ENCODE data around the gene CEP83.
"Not testable (repeated sequence)": the region's sequence is repeated elsewhere in the genome, so short reads cannot be mapped to it uniquely, and the experiment has no call there.

Gene CEP83

DNA sequence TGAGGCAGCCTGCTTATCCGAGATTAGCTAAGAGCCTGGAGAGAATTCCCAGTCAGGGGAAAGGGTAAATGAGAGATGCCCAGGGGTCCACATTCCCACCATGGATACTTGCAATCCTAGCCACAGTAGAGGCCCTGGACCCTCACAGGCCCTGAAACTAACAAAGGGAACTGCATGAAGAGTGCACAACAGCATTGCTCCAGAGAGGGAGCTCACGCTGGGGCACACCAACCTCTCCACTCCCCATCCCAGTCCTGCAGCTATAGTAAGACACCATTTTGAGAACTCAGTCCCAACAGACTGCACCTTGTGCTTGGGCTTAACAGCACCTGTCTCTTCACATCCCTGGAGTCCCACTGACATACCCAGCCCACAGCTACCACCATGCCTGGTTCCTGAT lies 30.5 kb downstream of the CEP83 start:
- Histone ChIP-seq H2AFZ (ENCODE audit: low read depth, low read length) (no peak overlapping the region), H3K9me3 (ENCODE audit: insufficient read depth, low read length, severe bottlenecking) (peaks cover 19% of the 10 kb centered on the region), H3K27ac (ENCODE audit: low read length) (no peak overlapping the region), H3K4me3 (ENCODE audit: low read depth in 1 of 2, low read length in 2 of 2) (no peak overlapping the region), H3K79me2 (ENCODE audit: insufficient read depth, low read length) (peaks cover 41% of the 10 kb centered on the region), H3K4me2 (ENCODE audit: insufficient read depth, low read length) (no peak overlapping the region), H3K4me1 (ENCODE audit: insufficient read depth, low read length) (peaks cover 28% of the 10 kb centered on the region), H3K27me3 (ENCODE audit: insufficient read depth, low read length, poor library complexity) (no peaks in the 10 kb centered on the region), H3K9ac (ENCODE audit: low read depth, low read length) (no peak overlapping the region), H4K20me1 (ENCODE audit: insufficient read depth, low read length) (0 out of 2 replicates have a peak, but pooled peaks cover 5% of the 10 kb centered on the region), H3K36me3 (ENCODE audit: insufficient read depth, low read length) (peaks cover 16% of the 10 kb centered on the region)
- ATAC-seq (ENCODE audit: insufficient read depth, low read depth) (no peak), DNase-seq (no peak)
- TF ChIP-seq EZH2 (IDR thresholded peaks at IDR 0.05; ENCODE audit: borderline replicate concordance, low read depth, low read length, severe bottlenecking): no peak
- TF ChIP-seq, protein P1, sequence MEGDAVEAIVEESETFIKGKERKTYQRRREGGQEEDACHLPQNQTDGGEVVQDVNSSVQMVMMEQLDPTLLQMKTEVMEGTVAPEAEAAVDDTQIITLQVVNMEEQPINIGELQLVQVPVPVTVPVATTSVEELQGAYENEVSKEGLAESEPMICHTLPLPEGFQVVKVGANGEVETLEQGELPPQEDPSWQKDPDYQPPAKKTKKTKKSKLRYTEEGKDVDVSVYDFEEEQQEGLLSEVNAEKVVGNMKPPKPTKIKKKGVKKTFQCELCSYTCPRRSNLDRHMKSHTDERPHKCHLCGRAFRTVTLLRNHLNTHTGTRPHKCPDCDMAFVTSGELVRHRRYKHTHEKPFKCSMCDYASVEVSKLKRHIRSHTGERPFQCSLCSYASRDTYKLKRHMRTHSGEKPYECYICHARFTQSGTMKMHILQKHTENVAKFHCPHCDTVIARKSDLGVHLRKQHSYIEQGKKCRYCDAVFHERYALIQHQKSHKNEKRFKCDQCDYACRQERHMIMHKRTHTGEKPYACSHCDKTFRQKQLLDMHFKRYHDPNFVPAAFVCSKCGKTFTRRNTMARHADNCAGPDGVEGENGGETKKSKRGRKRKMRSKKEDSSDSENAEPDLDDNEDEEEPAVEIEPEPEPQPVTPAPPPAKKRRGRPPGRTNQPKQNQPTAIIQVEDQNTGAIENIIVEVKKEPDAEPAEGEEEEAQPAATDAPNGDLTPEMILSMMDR (IDR thresholded peaks at IDR 0.05; ENCODE audit: borderline replicate concordance, extremely low read depth, low read length, poor library complexity, severe bottlenecking): no peak

GRCh38 chr12:94427501-94428381 lies 31.9 kb downstream of the CEP83 start:
- H3K27ac ChIP-seq (ENCODE audit: low read length): peak overlapping the region; percentile 59
- H3K4me2 ChIP-seq (ENCODE audit: insufficient read depth, low read length): peak overlapping the region; percentile 22; the same call in 1 of the 2 replicates
- H3K9me3 ChIP-seq (ENCODE audit: insufficient read depth, low read length, severe bottlenecking): peaks cover 28% of the 10 kb centered on the region
- no peak overlapping the region for H3K9ac ChIP-seq (ENCODE audit: low read depth, low read length)
- H3K4me1 ChIP-seq (ENCODE audit: insufficient read depth, low read length): peaks cover 28% of the 10 kb centered on the region
- H3K79me2 ChIP-seq (ENCODE audit: insufficient read depth, low read length): peaks cover 38% of the 10 kb centered on the region
- no peaks in the 10 kb centered on the region for H3K27me3 ChIP-seq (ENCODE audit: insufficient read depth, low read length, poor library complexity)
- peaks cover 24% of the 10 kb centered on the region for H3K36me3 ChIP-seq (ENCODE audit: insufficient read depth, low read length)
- no peak overlapping the region for H2AFZ ChIP-seq (ENCODE audit: low read depth, low read length)
- TF ChIP-seq EZH2 (IDR thresholded peaks at IDR 0.05; ENCODE audit: borderline replicate concordance, low read depth, low read length, severe bottlenecking): no peak
- TF ChIP-seq, protein P1 (IDR thresholded peaks at IDR 0.05; ENCODE audit: borderline replicate concordance, extremely low read depth, low read length, poor library complexity, severe bottlenecking): no peak
- DNase-seq (peak; percentile 66), ATAC-seq (ENCODE audit: insufficient read depth, low read depth) (peak; percentile 86)
- no peak overlapping the region for H3K4me3 ChIP-seq (ENCODE audit: low read depth in 1 of 2, low read length in 2 of 2)
- H4K20me1 ChIP-seq (ENCODE audit: insufficient read depth, low read length): 0 out of 2 replicates have a peak, but pooled peaks cover 5% of the 10 kb centered on the region

- Histone ChIP-seq H4K20me1 (ENCODE audit: insufficient read depth, low read length) (0 out of 2 replicates have a peak, but pooled peaks cover 5% of the 10 kb centered on the region), H3K9ac (ENCODE audit: low read depth, low read length) (no peak overlapping the region), H3K27ac (ENCODE audit: low read length) (no peak overlapping the region), H3K4me3 (ENCODE audit: low read depth in 1 of 2, low read length in 2 of 2) (no peak overlapping the region), H3K27me3 (ENCODE audit: insufficient read depth, low read length, poor library complexity) (no peaks in the 10 kb centered on the region), H3K4me2 (ENCODE audit: insufficient read depth, low read length) (no peak overlapping the region), H3K79me2 (ENCODE audit: insufficient read depth, low read length) (peaks cover 31% of the 10 kb centered on the region), H3K9me3 (ENCODE audit: insufficient read depth, low read length, severe bottlenecking) (peaks cover 39% of the 10 kb centered on the region), H3K36me3 (ENCODE audit: insufficient read depth, low read length) (peaks cover 23% of the 10 kb centered on the region), H3K4me1 (ENCODE audit: insufficient read depth, low read length) (peaks cover 28% of the 10 kb centered on the region), H2AFZ (ENCODE audit: low read depth, low read length) (no peak overlapping the region)
- no peak for ATAC-seq (ENCODE audit: insufficient read depth, low read depth)
- no peak for TF ChIP-seq EZH2 (IDR thresholded peaks at IDR 0.05; ENCODE audit: borderline replicate concordance, low read depth, low read length, severe bottlenecking)
- TF ChIP-seq, protein P1 (IDR thresholded peaks at IDR 0.05; ENCODE audit: borderline replicate concordance, extremely low read depth, low read length, poor library complexity, severe bottlenecking): no peak
- no peak for DNase-seq
Observed at GRCh38 chr12:94426049-94426448, 33.6 kb downstream of the CEP83 start.

DNA sequence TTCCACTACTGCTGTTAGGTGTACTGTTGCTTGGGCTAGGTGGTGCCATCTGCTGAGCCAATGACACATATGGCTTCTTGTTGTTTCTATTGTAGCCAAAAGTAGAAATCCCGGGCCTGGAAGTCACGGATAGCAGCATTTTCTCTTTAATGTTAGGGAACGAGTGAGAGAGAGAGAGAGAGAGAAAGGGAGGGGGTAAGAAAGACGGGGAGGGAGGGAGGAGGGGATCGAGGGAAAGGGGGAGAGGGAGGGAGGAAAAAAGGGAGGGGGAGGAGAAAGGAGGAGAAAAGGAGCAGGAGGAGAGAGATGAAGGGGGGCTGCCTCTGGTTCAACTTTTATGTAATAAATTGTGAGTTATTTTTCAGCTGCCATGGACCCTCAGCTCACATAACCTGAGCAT lies 34.8 kb downstream of the CEP83 start:
- not testable (repeated sequence) for H2AFZ ChIP-seq (ENCODE audit: low read depth, low read length); H3K27me3 ChIP-seq (ENCODE audit: insufficient read depth, low read length, poor library complexity); H3K27ac ChIP-seq (ENCODE audit: low read length); DNase-seq; H4K20me1 ChIP-seq (ENCODE audit: insufficient read depth, low read length); ATAC-seq (ENCODE audit: insufficient read depth, low read depth); H3K9ac ChIP-seq (ENCODE audit: low read depth, low read length)
- peaks cover 26% of the 10 kb centered on the region for H3K4me1 ChIP-seq (ENCODE audit: insufficient read depth, low read length)
- peak overlapping the region in 1 of 2 experiments; percentile 37; a peak in 1 of 4 replicates for H3K4me3 ChIP-seq (ENCODE audit: low read depth in 1 of 2, low read length in 2 of 2)
- peak overlapping the region; percentile 40; the same call in 1 of the 2 replicates for H3K4me2 ChIP-seq (ENCODE audit: insufficient read depth, low read length)
- peaks cover 29% of the 10 kb centered on the region for H3K9me3 ChIP-seq (ENCODE audit: insufficient read depth, low read length, severe bottlenecking)
- H3K36me3 ChIP-seq (ENCODE audit: insufficient read depth, low read length): peaks cover 22% of the 10 kb centered on the region
- peaks cover 20% of the 10 kb centered on the region for H3K79me2 ChIP-seq (ENCODE audit: insufficient read depth, low read length)

All from DND-41 (cell line).